ENCODE data around the gene MACF1.

- TF ChIP-seq TAF1 (IDR thresholded peaks at IDR 0.05; ENCODE audit: borderline replicate concordance, low read depth, low read length) (no peak), POLR2AphosphoS5 (IDR thresholded peaks at IDR 0.05; ENCODE audit: low read depth, low read length) (no peak)
Measured at GRCh38 chr1:39525366-39526165, 321.1 kb downstream of the MACF1 start.
